Measurements from ENCODE around the gene TCF3. TPM values are rescaled to one million over a fixed set of nuclear protein-coding genes. Genes with fewer than 3 reads are reported as not detected.

TCF3 gene
- total and polyA plus RNA-seq, 4 donors: 5.2 to 119 (median 12.8) TPM

GRCh38 chr19:1646149-1646548 lies 6.3 kb downstream of the TCF3 start:
- Histone ChIP-seq H3K27me3 (ENCODE audit: control insufficient read depth in 4 of 4, insufficient read depth in 4 of 4, low read length in 3 of 4) (no peaks in the 10 kb centered on the region), H3K4me3 (ENCODE audit: low read depth in 1 of 3, low read length in 3 of 3) (no peak overlapping the region), H3K9me3 (ENCODE audit: control insufficient read depth in 4 of 4, low read length in 3 of 4) (no peaks in the 10 kb centered on the region), H3K27ac (ENCODE audit: low read depth in 1 of 2, low read length in 2 of 2) (no peak overlapping the region), H3K9ac (ENCODE audit: low read depth in 1 of 2, low read length in 2 of 2) (no peak overlapping the region), H3K4me1 (ENCODE audit: control insufficient read depth in 4 of 4, insufficient read depth in 4 of 4, low read length in 3 of 4) (peaks cover 0 to 4% (median 1%) of the 10 kb centered on the region in 4 donors), H3K36me3 (ENCODE audit: control insufficient read depth in 4 of 4, insufficient read depth in 3 of 4, low read depth in 1 of 4, low read length in 3 of 4) (peaks cover 0 to 6% (median 2%) of the 10 kb centered on the region in 4 donors)
- 96% methylated on average over 24 of the region's 24 CpGs for WGBS
- TF ChIP-seq, protein P1, sequence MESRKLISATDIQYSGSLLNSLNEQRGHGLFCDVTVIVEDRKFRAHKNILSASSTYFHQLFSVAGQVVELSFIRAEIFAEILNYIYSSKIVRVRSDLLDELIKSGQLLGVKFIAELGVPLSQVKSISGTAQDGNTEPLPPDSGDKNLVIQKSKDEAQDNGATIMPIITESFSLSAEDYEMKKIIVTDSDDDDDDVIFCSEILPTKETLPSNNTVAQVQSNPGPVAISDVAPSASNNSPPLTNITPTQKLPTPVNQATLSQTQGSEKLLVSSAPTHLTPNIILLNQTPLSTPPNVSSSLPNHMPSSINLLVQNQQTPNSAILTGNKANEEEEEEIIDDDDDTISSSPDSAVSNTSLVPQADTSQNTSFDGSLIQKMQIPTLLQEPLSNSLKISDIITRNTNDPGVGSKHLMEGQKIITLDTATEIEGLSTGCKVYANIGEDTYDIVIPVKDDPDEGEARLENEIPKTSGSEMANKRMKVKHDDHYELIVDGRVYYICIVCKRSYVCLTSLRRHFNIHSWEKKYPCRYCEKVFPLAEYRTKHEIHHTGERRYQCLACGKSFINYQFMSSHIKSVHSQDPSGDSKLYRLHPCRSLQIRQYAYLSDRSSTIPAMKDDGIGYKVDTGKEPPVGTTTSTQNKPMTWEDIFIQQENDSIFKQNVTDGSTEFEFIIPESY (IDR thresholded peaks at IDR 0.05): no peak
- TF ChIP-seq RAD21 (IDR thresholded peaks at IDR 0.05) (no peak), HNF4G (IDR thresholded peaks at IDR 0.05) (no peak), SP1 (IDR thresholded peaks at IDR 0.05) (no peak), NR2F2 (IDR thresholded peaks at IDR 0.05) (no peak), RXRA (IDR thresholded peaks at IDR 0.05) (no peak), FOXA1 (IDR thresholded peaks at IDR 0.05) (no peak), JUND (IDR thresholded peaks at IDR 0.05) (no peak), MAX (IDR thresholded peaks at IDR 0.05) (no peak), TAF1 (conservative IDR thresholded peaks at IDR 0.05) (no peak), EGR1 (IDR thresholded peaks at IDR 0.05; ENCODE audit: low read depth in 2 of 2) (no peak), ATF3 (IDR thresholded peaks at IDR 0.05) (no peak), FOXA2 (IDR thresholded peaks at IDR 0.05) (no peak), HNF4A (conservative IDR thresholded peaks at IDR 0.05) (no peak), GABPA (IDR thresholded peaks at IDR 0.05 in 1 of 2, conservative IDR thresholded peaks at IDR 0.05 in 1 of 2) (no peak), CTCF (IDR thresholded peaks at IDR 0.05; ENCODE audit: low read depth, low read length, missing input control) (no peak), YY1 (IDR thresholded peaks at IDR 0.05) (no peak)
- TF ChIP-seq, protein P2, sequence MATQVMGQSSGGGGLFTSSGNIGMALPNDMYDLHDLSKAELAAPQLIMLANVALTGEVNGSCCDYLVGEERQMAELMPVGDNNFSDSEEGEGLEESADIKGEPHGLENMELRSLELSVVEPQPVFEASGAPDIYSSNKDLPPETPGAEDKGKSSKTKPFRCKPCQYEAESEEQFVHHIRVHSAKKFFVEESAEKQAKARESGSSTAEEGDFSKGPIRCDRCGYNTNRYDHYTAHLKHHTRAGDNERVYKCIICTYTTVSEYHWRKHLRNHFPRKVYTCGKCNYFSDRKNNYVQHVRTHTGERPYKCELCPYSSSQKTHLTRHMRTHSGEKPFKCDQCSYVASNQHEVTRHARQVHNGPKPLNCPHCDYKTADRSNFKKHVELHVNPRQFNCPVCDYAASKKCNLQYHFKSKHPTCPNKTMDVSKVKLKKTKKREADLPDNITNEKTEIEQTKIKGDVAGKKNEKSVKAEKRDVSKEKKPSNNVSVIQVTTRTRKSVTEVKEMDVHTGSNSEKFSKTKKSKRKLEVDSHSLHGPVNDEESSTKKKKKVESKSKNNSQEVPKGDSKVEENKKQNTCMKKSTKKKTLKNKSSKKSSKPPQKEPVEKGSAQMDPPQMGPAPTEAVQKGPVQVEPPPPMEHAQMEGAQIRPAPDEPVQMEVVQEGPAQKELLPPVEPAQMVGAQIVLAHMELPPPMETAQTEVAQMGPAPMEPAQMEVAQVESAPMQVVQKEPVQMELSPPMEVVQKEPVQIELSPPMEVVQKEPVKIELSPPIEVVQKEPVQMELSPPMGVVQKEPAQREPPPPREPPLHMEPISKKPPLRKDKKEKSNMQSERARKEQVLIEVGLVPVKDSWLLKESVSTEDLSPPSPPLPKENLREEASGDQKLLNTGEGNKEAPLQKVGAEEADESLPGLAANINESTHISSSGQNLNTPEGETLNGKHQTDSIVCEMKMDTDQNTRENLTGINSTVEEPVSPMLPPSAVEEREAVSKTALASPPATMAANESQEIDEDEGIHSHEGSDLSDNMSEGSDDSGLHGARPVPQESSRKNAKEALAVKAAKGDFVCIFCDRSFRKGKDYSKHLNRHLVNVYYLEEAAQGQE (IDR thresholded peaks at IDR 0.05): no peak
- DNase-seq (ENCODE audit: low spot score): no peak
